HepG2 (cell line): ENCODE data around the gene CSTPP1. TPM values are rescaled to one million over a fixed set of nuclear protein-coding genes. Genes with fewer than 3 reads are reported as not detected.

Source experiments
- ARID3A ChIP-seq: IDR thresholded peaks from 2 replicates; pipeline ENCODE4 v1.6.1; 2012; ENCODE audit warnings: low read depth, low read length, improper control_type of control experiment
- ATRX ChIP-seq: sonication (generic); formaldehyde crosslinking; IDR thresholded peaks from 2 replicates; pipeline ENCODE4 v1.4.0; 2020; ENCODE audit warnings: missing genetic modification reagents, borderline replicate concordance
- BCLAF1 ChIP-seq: fragments of 450-650 bp; IDR thresholded peaks from 2 replicates; pipeline ENCODE4 v1.6.1; 2017; ENCODE audit warnings: mild to moderate bottlenecking
- JARID2 ChIP-seq: sonication (generic); formaldehyde crosslinking; IDR thresholded peaks from 2 replicates; pipeline ENCODE4 v1.8.1; 2023; ENCODE audit warnings: missing genetic modification reagents, inconsistent platforms; ENCODE audit not compliant: insufficient replicate concordance
- KLF11 ChIP-seq: IDR thresholded peaks from 2 replicates; pipeline ENCODE4 v1.6.1; 2016; ENCODE audit warnings: missing compliant biosample characterization
- MIER2 ChIP-seq: IDR thresholded peaks from 2 replicates; pipeline ENCODE4 v1.6.1; 2016; ENCODE audit warnings: missing biosample characterization, missing genetic modification reagents
- MTF2 ChIP-seq: sonication (generic); formaldehyde crosslinking; IDR thresholded peaks from 2 replicates; pipeline ENCODE4 v1.5.0; 2020; ENCODE audit warnings: missing genetic modification reagents, borderline replicate concordance
- STAG1 ChIP-seq: sonication (generic); formaldehyde crosslinking; IDR thresholded peaks from 2 replicates; pipeline ENCODE4 v1.4.0; 2020; ENCODE audit warnings: missing genetic modification reagents
- U2AF1 ChIP-seq: fragments of 200-400 bp; formaldehyde crosslinking; optimal IDR thresholded peaks from 2 replicates; pipeline ENCODE3; 2017; ENCODE audit warnings: mild to moderate bottlenecking, low read depth, low read length
- ZBTB21 ChIP-seq: sonication (generic); formaldehyde crosslinking; IDR thresholded peaks from 2 replicates; pipeline ENCODE4 v1.4.0; 2020; ENCODE audit warnings: missing genetic modification reagents
- ZFYVE20 ChIP-seq: sonication (generic); formaldehyde crosslinking; IDR thresholded peaks from 2 replicates; pipeline ENCODE4 v1.8.0; 2023; ENCODE audit warnings: low read depth, mild to moderate bottlenecking, moderate library complexity, missing genetic modification reagents, borderline replicate concordance
- ZNF260 ChIP-seq: sonication (generic); formaldehyde crosslinking; IDR thresholded peaks from 2 replicates; pipeline ENCODE4 v1.4.0; 2020; ENCODE audit warnings: missing genetic modification reagents, low read depth, mild to moderate bottlenecking, borderline replicate concordance
- ZNF30 ChIP-seq: sonication (generic); formaldehyde crosslinking; IDR thresholded peaks from 2 replicates; pipeline ENCODE4 v1.5.0; 2020; ENCODE audit warnings: mild to moderate bottlenecking, missing genetic modification reagents
- ZNF432 ChIP-seq: sonication (generic); formaldehyde crosslinking; IDR thresholded peaks from 2 replicates; pipeline ENCODE4 v1.5.0; 2020; ENCODE audit warnings: missing genetic modification reagents, mild to moderate bottlenecking, borderline replicate concordance
- ZNF460 ChIP-seq: sonication (generic); formaldehyde crosslinking; IDR thresholded peaks from 2 replicates; pipeline ENCODE4 v1.5.1; 2020; ENCODE audit warnings: missing genetic modification reagents, mild to moderate bottlenecking, borderline replicate concordance
- ZNF549 ChIP-seq: sonication (generic); formaldehyde crosslinking; IDR thresholded peaks from 2 replicates; pipeline ENCODE4 v1.5.0; 2020; ENCODE audit warnings: missing genetic modification reagents
- ZNF792 ChIP-seq: IDR thresholded peaks from 2 replicates; pipeline ENCODE4 v1.6.1; 2016
- polyA plus RNA-seq, 8 experiments: library from polyadenylated mRNA; depleted of rRNA in 3 of 8; stranded (reverse) in 7 of 8; unstranded in 1 of 8; fragments of >200 nt; fragmentation: Illumina TruSeq in 4 of 8; extraction: Trizol in 4 of 8; gene quantifications; 2 replicates each; pipeline versions ENCODE4 v1.2.1 to v1.2.3, GENCODE V29; 2011 to 2016; ENCODE audit warnings: low read depth in 4 of 8, missing spikeins in 1 of 8, mixed read lengths in 1 of 8; ENCODE audit not compliant: insufficient read depth in 1 of 8
- total RNA-seq, 5 experiments: library from RNA; depleted of rRNA; stranded (reverse); fragments of >200 nt; fragmentation: Illumina TruSeq; extraction: Trizol; gene quantifications; 2 replicates each; pipeline ENCODE4 v1.2.3, GENCODE V29; 2016; ENCODE audit warnings: low read depth in 1 of 5
- TF ChIP-seq, protein P1 (sequence below): sonication (generic); formaldehyde crosslinking; IDR thresholded peaks from 2 replicates; pipeline ENCODE4 v1.4.0; 2020; ENCODE audit warnings: missing genetic modification reagents
- TF ChIP-seq, protein P2 (sequence below): sonication (generic); formaldehyde crosslinking; IDR thresholded peaks from 2 replicates; pipeline ENCODE4 v1.4.0; 2020; ENCODE audit warnings: missing genetic modification reagents
- TF ChIP-seq, protein P3 (sequence below): sonication (generic); formaldehyde crosslinking; IDR thresholded peaks from 2 replicates; pipeline ENCODE4 v1.4.0; 2020; ENCODE audit warnings: missing genetic modification reagents

CSTPP1 gene
- total and polyA plus RNA-seq, 2 of the 13 experiments (the other 11 are each of a cell fraction or from before 2014, with no cell fraction given) = 12.3 to 14.6 TPM

DNA sequence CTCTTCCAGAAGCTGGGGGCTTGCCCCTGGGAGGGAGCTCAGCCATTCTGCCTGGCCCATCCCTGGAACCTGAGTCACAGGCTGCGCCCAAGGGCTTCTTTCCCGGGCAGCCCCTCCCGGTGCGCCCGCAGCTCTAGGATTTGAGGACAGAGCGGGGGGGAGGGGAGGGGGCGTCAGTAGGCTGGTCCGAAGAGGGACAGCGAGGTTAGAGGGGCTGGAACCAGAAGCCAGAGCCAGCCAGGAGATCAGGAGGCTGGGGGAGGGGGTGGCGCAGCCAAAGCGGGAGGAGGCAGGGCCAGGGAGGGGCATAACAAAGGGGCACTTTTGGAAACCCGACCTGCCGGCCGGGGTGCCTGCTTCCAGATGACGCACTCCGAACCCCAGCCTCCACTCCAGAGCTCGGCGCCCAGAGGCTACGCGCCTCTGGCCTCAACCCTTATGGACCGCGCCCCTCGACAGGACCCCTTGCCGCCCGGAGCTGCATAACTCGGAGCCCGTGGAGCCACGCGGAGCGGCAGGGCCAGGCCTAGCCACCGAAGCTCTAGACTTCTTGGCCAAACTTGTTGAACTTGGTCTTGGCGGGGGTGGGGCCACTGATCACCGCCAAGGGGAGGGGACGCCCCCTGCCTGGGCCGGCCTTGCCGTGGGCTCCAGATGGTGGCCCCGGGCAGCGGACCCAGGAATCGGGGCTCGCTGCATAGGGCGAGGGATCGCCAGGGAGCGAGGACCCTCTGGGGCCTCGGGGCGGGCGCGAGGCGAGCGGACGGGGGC is 248.9 kb downstream of the CSTPP1 start (continued):
- TF ChIP-seq, protein P1, sequence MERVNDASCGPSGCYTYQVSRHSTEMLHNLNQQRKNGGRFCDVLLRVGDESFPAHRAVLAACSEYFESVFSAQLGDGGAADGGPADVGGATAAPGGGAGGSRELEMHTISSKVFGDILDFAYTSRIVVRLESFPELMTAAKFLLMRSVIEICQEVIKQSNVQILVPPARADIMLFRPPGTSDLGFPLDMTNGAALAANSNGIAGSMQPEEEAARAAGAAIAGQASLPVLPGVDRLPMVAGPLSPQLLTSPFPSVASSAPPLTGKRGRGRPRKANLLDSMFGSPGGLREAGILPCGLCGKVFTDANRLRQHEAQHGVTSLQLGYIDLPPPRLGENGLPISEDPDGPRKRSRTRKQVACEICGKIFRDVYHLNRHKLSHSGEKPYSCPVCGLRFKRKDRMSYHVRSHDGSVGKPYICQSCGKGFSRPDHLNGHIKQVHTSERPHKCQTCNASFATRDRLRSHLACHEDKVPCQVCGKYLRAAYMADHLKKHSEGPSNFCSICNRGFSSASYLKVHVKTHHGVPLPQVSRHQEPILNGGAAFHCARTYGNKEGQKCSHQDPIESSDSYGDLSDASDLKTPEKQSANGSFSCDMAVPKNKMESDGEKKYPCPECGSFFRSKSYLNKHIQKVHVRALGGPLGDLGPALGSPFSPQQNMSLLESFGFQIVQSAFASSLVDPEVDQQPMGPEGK = peak; percentile 87
- TF ChIP-seq ZNF260 (CRISPR knock-in tag) = no peak
- TF ChIP-seq ARID3A = no peak
- no peak for TF ChIP-seq BCLAF1
- TF ChIP-seq MIER2 = no peak
- peak; percentile 9; the same call in 1 of the 2 replicates for TF ChIP-seq STAG1 (CRISPR knock-in tag)
- no peak for TF ChIP-seq MTF2 (CRISPR knock-in tag)
- no peak for TF ChIP-seq JARID2 (CRISPR knock-in tag)
- no peak for TF ChIP-seq ZNF432 (CRISPR knock-in tag)
- TF ChIP-seq ZNF30 (CRISPR knock-in tag) = no peak
- TF ChIP-seq ZBTB21 (CRISPR knock-in tag) = no peak
- no peak for TF ChIP-seq ZNF792 (CRISPR knock-in tag)
- no peak for TF ChIP-seq ZFYVE20
- no peak for TF ChIP-seq ZNF549 (CRISPR knock-in tag)
- no peak for TF ChIP-seq ATRX (CRISPR knock-in tag)
- no peak for TF ChIP-seq ZNF460 (CRISPR knock-in tag)
- TF ChIP-seq U2AF1 = no peak
- TF ChIP-seq, protein P2, sequence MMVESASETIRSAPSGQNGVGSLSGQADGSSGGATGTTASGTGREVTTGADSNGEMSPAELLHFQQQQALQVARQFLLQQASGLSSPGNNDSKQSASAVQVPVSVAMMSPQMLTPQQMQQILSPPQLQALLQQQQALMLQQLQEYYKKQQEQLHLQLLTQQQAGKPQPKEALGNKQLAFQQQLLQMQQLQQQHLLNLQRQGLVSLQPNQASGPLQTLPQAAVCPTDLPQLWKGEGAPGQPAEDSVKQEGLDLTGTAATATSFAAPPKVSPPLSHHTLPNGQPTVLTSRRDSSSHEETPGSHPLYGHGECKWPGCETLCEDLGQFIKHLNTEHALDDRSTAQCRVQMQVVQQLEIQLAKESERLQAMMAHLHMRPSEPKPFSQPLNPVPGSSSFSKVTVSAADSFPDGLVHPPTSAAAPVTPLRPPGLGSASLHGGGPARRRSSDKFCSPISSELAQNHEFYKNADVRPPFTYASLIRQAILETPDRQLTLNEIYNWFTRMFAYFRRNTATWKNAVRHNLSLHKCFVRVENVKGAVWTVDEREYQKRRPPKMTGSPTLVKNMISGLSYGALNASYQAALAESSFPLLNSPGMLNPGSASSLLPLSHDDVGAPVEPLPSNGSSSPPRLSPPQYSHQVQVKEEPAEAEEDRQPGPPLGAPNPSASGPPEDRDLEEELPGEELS (CRISPR knock-in tag) = 0 out of 2 replicates have a peak, but pooled peaks have one; percentile 10
- no peak for TF ChIP-seq KLF11
- TF ChIP-seq, protein P3, sequence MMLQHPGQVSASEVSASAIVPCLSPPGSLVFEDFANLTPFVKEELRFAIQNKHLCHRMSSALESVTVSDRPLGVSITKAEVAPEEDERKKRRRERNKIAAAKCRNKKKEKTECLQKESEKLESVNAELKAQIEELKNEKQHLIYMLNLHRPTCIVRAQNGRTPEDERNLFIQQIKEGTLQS (CRISPR knock-in tag) = no peak; the same call in 1 of the 2 replicates
